Measurements from ENCODE around the gene KCNAB2. TPM values are rescaled to one million over a fixed set of nuclear protein-coding genes. Genes with fewer than 3 reads are reported as not detected.

Gene KCNAB2
- total RNA-seq, 2 donors from 2014 or later, result 4.7 to 6.4 TPM

DNA sequence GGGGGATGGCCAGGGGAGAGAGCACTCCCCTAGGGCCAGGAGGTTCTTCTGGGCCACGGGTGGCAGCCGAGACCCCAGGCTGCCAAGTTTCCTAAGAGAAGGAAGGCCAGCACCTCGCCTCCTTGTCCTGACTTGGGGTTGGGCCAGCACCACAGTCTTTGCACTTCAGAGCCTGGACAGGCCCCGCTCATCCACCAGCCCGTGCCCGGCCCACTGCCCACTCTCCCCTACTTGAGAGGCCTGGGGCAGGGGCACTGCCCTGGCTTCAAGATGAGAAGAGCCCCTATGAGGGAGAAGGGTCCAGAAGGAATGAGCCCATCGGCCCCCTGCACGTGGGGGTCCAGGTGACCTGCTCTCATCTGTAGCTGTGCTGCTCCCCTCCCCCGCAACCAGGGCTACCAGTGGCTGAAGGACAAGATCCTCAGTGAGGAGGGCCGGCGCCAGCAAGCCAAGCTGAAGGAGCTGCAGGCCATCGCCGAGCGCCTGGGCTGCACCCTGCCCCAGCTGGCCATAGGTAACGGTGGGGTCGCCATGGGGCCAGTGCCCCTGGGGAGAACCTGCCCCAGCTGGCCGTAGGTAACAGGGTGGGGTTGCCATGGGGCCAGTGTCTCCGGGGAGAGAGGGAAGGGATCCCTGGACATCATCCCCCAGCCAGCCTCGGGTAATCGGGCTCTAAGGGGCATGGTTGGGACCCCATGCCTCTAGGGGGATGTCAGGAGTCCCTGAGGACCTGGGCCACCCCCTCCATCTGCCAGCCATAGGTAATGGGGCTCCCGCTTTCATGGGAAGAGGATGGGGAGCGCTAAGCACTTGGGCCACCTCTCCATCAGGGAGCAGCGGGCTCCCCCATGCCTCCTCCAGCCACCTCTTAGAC, 50.8 kb downstream of the KCNAB2 start:
- Histone ChIP-seq H3K9me3 (no peaks in the 10 kb centered on the region), H3K4me1 (no peaks in the 10 kb centered on the region), H3K4me3 (no peak overlapping the region), H3K9ac (ENCODE audit: low read depth in 2 of 2, low read length in 2 of 2) (no peak overlapping the region), H3K36me3 (no peaks in the 10 kb centered on the region), H3K27ac (no peak overlapping the region), H3K27me3 (no peaks in the 10 kb centered on the region)
- DNase-seq, result no peak
- TF ChIP-seq, protein P1, sequence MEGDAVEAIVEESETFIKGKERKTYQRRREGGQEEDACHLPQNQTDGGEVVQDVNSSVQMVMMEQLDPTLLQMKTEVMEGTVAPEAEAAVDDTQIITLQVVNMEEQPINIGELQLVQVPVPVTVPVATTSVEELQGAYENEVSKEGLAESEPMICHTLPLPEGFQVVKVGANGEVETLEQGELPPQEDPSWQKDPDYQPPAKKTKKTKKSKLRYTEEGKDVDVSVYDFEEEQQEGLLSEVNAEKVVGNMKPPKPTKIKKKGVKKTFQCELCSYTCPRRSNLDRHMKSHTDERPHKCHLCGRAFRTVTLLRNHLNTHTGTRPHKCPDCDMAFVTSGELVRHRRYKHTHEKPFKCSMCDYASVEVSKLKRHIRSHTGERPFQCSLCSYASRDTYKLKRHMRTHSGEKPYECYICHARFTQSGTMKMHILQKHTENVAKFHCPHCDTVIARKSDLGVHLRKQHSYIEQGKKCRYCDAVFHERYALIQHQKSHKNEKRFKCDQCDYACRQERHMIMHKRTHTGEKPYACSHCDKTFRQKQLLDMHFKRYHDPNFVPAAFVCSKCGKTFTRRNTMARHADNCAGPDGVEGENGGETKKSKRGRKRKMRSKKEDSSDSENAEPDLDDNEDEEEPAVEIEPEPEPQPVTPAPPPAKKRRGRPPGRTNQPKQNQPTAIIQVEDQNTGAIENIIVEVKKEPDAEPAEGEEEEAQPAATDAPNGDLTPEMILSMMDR (IDR thresholded peaks at IDR 0.05), result no peak
- intact Hi-C loops (cut with DNase I), result no loop called here

- H3K36me3 ChIP-seq, result no peaks in the 10 kb centered on the region
- H3K4me1 ChIP-seq, result no peaks in the 10 kb centered on the region
- DNase-seq, result no peak
- TF ChIP-seq, protein P1 (IDR thresholded peaks at IDR 0.05), result no peak
- H3K9me3 ChIP-seq, result no peaks in the 10 kb centered on the region
- H3K27me3 ChIP-seq, result no peaks in the 10 kb centered on the region
- H3K9ac ChIP-seq (ENCODE audit: low read depth in 2 of 2, low read length in 2 of 2), result no peak overlapping the region
- intact Hi-C loops (cut with DNase I), result no loop called here
- no peak overlapping the region for H3K27ac ChIP-seq
- H3K4me3 ChIP-seq, result no peak overlapping the region
Observed at GRCh38 chr1:6097117-6097595, 51.5 kb downstream of the KCNAB2 start.

DNA sequence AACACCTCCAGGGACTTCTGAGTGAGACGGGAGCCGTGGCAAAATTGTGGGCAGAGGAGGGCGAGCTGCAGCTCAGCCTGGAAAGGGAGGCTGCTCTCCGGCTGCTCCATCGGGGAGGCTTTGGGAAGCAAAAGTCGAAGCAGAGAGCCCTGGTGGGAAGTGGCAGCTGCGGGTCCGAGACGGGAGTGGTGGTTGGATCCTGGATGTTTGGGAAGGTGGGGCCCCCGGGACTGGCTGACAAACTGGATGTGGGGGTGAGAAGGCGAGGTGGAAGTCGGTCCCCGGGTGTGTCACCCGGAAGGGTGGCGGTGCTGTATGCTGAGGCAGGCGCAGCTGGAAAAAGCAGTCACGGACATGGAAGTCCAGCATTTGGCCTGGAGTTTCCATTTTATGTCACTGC, 52.1 kb downstream of the KCNAB2 start:
- H3K9me3 ChIP-seq, result no peaks in the 10 kb centered on the region
- no peak overlapping the region for H3K27ac ChIP-seq
- TF ChIP-seq, protein P1 (IDR thresholded peaks at IDR 0.05), result no peak
- intact Hi-C loops (cut with DNase I), result no loop called here
- no peaks in the 10 kb centered on the region for H3K4me1 ChIP-seq
- no peak overlapping the region for H3K9ac ChIP-seq (ENCODE audit: low read depth in 2 of 2, low read length in 2 of 2)
- no peak overlapping the region for H3K4me3 ChIP-seq
- H3K27me3 ChIP-seq, result no peaks in the 10 kb centered on the region
- no peaks in the 10 kb centered on the region for H3K36me3 ChIP-seq
- DNase-seq, result no peak

GRCh38 chr1:6098303-6099215, 52.9 kb downstream of the KCNAB2 start:
- intact Hi-C loops (cut with DNase I), result no loop called here
- no peaks in the 10 kb centered on the region for H3K4me1 ChIP-seq
- H3K27me3 ChIP-seq, result no peaks in the 10 kb centered on the region
- H3K27ac ChIP-seq, result no peak overlapping the region
- H3K4me3 ChIP-seq, result no peak overlapping the region
- H3K36me3 ChIP-seq, result no peaks in the 10 kb centered on the region
- DNase-seq, result no peak
- no peak overlapping the region for H3K9ac ChIP-seq (ENCODE audit: low read depth in 2 of 2, low read length in 2 of 2)
- TF ChIP-seq, protein P1 (IDR thresholded peaks at IDR 0.05), result no peak
- no peaks in the 10 kb centered on the region for H3K9me3 ChIP-seq

- H3K4me3 ChIP-seq, result no peak overlapping the region
- intact Hi-C loops (cut with DNase I), result no loop called here
- DNase-seq, result no peak
- no peaks in the 10 kb centered on the region for H3K36me3 ChIP-seq
- no peak overlapping the region for H3K9ac ChIP-seq (ENCODE audit: low read depth in 2 of 2, low read length in 2 of 2)
- H3K27ac ChIP-seq, result no peak overlapping the region
- no peaks in the 10 kb centered on the region for H3K4me1 ChIP-seq
- no peaks in the 10 kb centered on the region for H3K9me3 ChIP-seq
- H3K27me3 ChIP-seq, result no peaks in the 10 kb centered on the region
- TF ChIP-seq, protein P1 (IDR thresholded peaks at IDR 0.05), result no peak
Observed at GRCh38 chr1:6099297-6099696, 53.6 kb downstream of the KCNAB2 start.
